ENCODE measurements around the gene GPSM1.

- TF ChIP-seq POLR2A (IDR thresholded peaks at IDR 0.05), result no peak
- TF ChIP-seq CTCF (IDR thresholded peaks at IDR 0.05), result no peak
- no peak for TF ChIP-seq POLR2AphosphoS5 (IDR thresholded peaks at IDR 0.05; ENCODE audit: insufficient read depth in 1 of 2, low read depth in 1 of 2)
These were observed 3.2 kb downstream of the GPSM1 start for GRCh38 chr9:136330406-136330990.
